CD4-positive, alpha-beta T cell (primary cell): ENCODE measurements around the gene RABEPK. TPM values are rescaled to one million over a fixed set of nuclear protein-coding genes. Genes with fewer than 3 reads are reported as not detected.
"Not testable (repeated sequence)": the region's sequence is repeated elsewhere in the genome, so short reads cannot be mapped to it uniquely, and the experiment has no call there.

Experiments used
- ATAC-seq: fragments of 200-7000 bp; cut with Tn5 transposase; one replicate; pipeline ENCODE4 v1.10.0; 2022; ENCODE audit warnings: mild to moderate bottlenecking; ENCODE audit not compliant: poor library complexity
- CTCF ChIA-PET: fragments of 350-600 bp; sonication (Branson Sonifier 250); formaldehyde crosslinking; loops from one replicate; lab custom pipeline; 2021; ENCODE audit warnings: antibody characterized with exemption, inconsistent platforms; lab: Charles Lee
- POLR2A ChIA-PET: fragments of 350-600 bp; sonication (Branson Sonifier 250); formaldehyde crosslinking; loops from one replicate; lab custom pipeline; 2021; ENCODE audit warnings: antibody characterized with exemption, inconsistent platforms; lab: Charles Lee
- DNase-seq, 14 experiments: peaks; one replicate each; pipeline ENCODE4 v3.0.0-alpha.2; 2013 to 2020; ENCODE audit warnings: mixed read lengths in 2 of 14
- H3K27ac ChIP-seq, 2 donors: one replicate each; pipeline versions ENCODE4 v1.5.1 to v1.7.0; 2013; ENCODE audit warnings: low read length in 2 of 2, low read depth in 1 of 2, mild to moderate bottlenecking in 1 of 2
- H3K27me3 ChIP-seq, 2 experiments: 1 replicate in 1 of 2; 2 replicates in 1 of 2; pipeline versions ENCODE4 v1.6.1 to v1.7.0; 2013; ENCODE audit warnings: low read length in 2 of 2, control low read depth in 1 of 2, mild to moderate bottlenecking in 1 of 2, moderate library complexity in 1 of 2; ENCODE audit not compliant: insufficient read depth in 2 of 2, control insufficient read depth in 1 of 2
- H3K36me3 ChIP-seq: one replicate; pipeline ENCODE4 v1.6.1; 2013; ENCODE audit warnings: low read length, control low read depth; ENCODE audit not compliant: insufficient read depth
- H3K4me1 ChIP-seq: one replicate; pipeline ENCODE4 v1.6.1; 2013; ENCODE audit warnings: low read length, control low read depth; ENCODE audit not compliant: insufficient read depth
- H3K4me3 ChIP-seq: one replicate; pipeline ENCODE4 v1.5.1; 2013; ENCODE audit warnings: mild to moderate bottlenecking, low read length, moderate library complexity
- H3K9me3 ChIP-seq, 2 experiments: 1 replicate in 1 of 2; 2 replicates in 1 of 2; pipeline versions ENCODE4 v1.6.1 to v1.7.0; 2013; ENCODE audit warnings: low read length in 2 of 2, mild to moderate bottlenecking in 2 of 2, control low read depth in 1 of 2, moderate library complexity in 1 of 2; ENCODE audit not compliant: control insufficient read depth in 1 of 2, insufficient read depth in 1 of 2
- H3K27ac Mint-ChIP-seq: one replicate; pipeline ENCODE4 v1.8.0; 2020; ENCODE audit warnings: mixed read lengths
- H3K27me3 Mint-ChIP-seq: one replicate; pipeline ENCODE4 v1.8.0; 2021; ENCODE audit warnings: mixed read lengths
- H3K36me3 Mint-ChIP-seq: one replicate; pipeline ENCODE4 v1.8.0; 2021; ENCODE audit warnings: low read depth, mixed read lengths
- H3K4me1 Mint-ChIP-seq: one replicate; pipeline ENCODE4 v1.8.0; 2021; ENCODE audit warnings: low read depth, mixed read lengths
- H3K4me3 Mint-ChIP-seq: one replicate; pipeline ENCODE4 v1.8.0; 2020; ENCODE audit warnings: mild to moderate bottlenecking, mixed read lengths
- H3K9me3 Mint-ChIP-seq: one replicate; pipeline ENCODE4 v1.8.0; 2020; ENCODE audit warnings: mixed read lengths
- CTCF ChIP-seq: fragments of 200-600 bp; IDR thresholded peaks from one replicate; pipeline ENCODE4 v1.8.0; 2022; ENCODE audit warnings: antibody characterized with exemption, mild to moderate bottlenecking
- intact Hi-C, 2 experiments: fragments of 100-400 bp; cut with DNase I in 1 of 2; cut with micrococcal nuclease in 1 of 2; formaldehyde crosslinking; loops; one replicate each; pipeline versions ENCODE4 v1.15.1 to v1.9.0; 2023 to 2025; cut with DNase I, micrococcal nuclease
- total RNA-seq, 174 experiments: library from RNA in 2 of 174; stranded (reverse) in 2 of 174; gene quantifications; one replicate each; pipeline ENCODE4 v1.2.3 and lab custom pipeline; 2021 to 2026

Gene RABEPK
- total RNA-seq, 2 experiments from 2014 or later, result 6.8 to 8.3 TPM

GRCh38 chr9:125235804-125236519 lies 35.6 kb downstream of the RABEPK start:
- Mint-ChIP-seq H3K4me1 (peaks cover 56% of the 10 kb centered on the region), H3K27ac (peak overlapping the region; percentile 72), H3K27me3 (no peaks in the 10 kb centered on the region), H3K36me3 (peaks cover 81% of the 10 kb centered on the region), H3K4me3 (peak overlapping the region; percentile 34), H3K9me3 (no peaks in the 10 kb centered on the region)
- H3K27me3 ChIP-seq, result no peaks in the 10 kb centered on the region
- no peaks in the 10 kb centered on the region for H3K9me3 ChIP-seq
- H3K4me1 ChIP-seq, result peaks cover 27% of the 10 kb centered on the region
- no peak for ATAC-seq
- peaks cover 68% of the 10 kb centered on the region for H3K36me3 ChIP-seq
- no peak for TF ChIP-seq CTCF
- no peak overlapping the region for H3K4me3 ChIP-seq
- H3K27ac ChIP-seq, result no peak overlapping the region
- DNase-seq, result no peak
- CTCF ChIA-PET, result interaction anchor here (0.8 kb wide), 1 partner anchor 20 kb away, joined by 3 read pairs; no protein-coding TSS in a partner anchor
- POLR2A ChIA-PET, result interaction anchor here (0.6 to 1.0 kb wide), 3 partner anchors 33 to 639 kb away, joined by 3 read pairs; no protein-coding TSS in a partner anchor
- intact Hi-C loops, result no loop called here

- peak overlapping the region; percentile 25 for H3K4me3 Mint-ChIP-seq
- DNase-seq, ATAC-seq, H3K27me3 Mint-ChIP-seq, H3K4me3 ChIP-seq, H3K9me3 Mint-ChIP-seq, H3K27me3 ChIP-seq, H3K9me3 ChIP-seq, H3K27ac ChIP-seq, intact Hi-C loops: not testable (repeated sequence)
- POLR2A ChIA-PET, result interaction anchor here (0.6 to 2.7 kb wide), 2 partner anchors 42 to 638 kb away, joined by 3 to 13 read pairs; no protein-coding TSS in a partner anchor
- H3K36me3 ChIP-seq, result peaks cover 64% of the 10 kb centered on the region
- CTCF ChIA-PET, result interaction anchor here (0.6 kb wide), 1 partner anchor 54 kb away, joined by 3 read pairs; no protein-coding TSS in a partner anchor
- peak overlapping the region; percentile 98 for H3K27ac Mint-ChIP-seq
- peaks cover 63% of the 10 kb centered on the region for H3K4me1 Mint-ChIP-seq
- peaks cover 88% of the 10 kb centered on the region for H3K36me3 Mint-ChIP-seq
- peaks cover 28% of the 10 kb centered on the region for H3K4me1 ChIP-seq
Observed at GRCh38 chr9:125236520-125237159, 36.3 kb downstream of the RABEPK start.

GRCh38 chr9:125238127-125238914 lies 38.0 kb downstream of the RABEPK start:
- H3K36me3 ChIP-seq, result peaks cover 59% of the 10 kb centered on the region
- peaks cover 38% of the 10 kb centered on the region for H3K4me1 ChIP-seq
- H3K4me3 ChIP-seq, result no peak overlapping the region
- Mint-ChIP-seq H3K27me3 (no peaks in the 10 kb centered on the region), H3K27ac (peak overlapping the region; percentile 98), H3K4me1 (peaks cover 71% of the 10 kb centered on the region), H3K36me3 (peaks cover 85% of the 10 kb centered on the region), H3K4me3 (peak overlapping the region; percentile 98), H3K9me3 (no peaks in the 10 kb centered on the region)
- H3K27me3 ChIP-seq, result no peaks in the 10 kb centered on the region
- peak overlapping the region in 1 of 2 donors; percentile 38 for H3K27ac ChIP-seq
- DNase-seq, result no peak
- H3K9me3 ChIP-seq, result no peaks in the 10 kb centered on the region
- TF ChIP-seq CTCF, result no peak
- intact Hi-C loops, result no loop called here
- no peak for ATAC-seq
- CTCF ChIA-PET, result no interaction called here
- POLR2A ChIA-PET, result interaction anchor here (0.6 to 2.7 kb wide), 3 partner anchors 43 to 84 kb away, joined by 3 to 13 read pairs (median 3); no protein-coding TSS in a partner anchor
